ENCODE measurements around the gene CALM1.
"Not testable (repeated sequence)": the region's sequence is repeated elsewhere in the genome, so short reads cannot be mapped to it uniquely, and the experiment has no call there.

CALM1 gene

GRCh38 chr14:90378249-90378648, 18.6 kb upstream of the CALM1 start:
- no peaks in the 10 kb centered on the region for H3K9me3 Mint-ChIP-seq
- no peaks in the 10 kb centered on the region for H3K4me1 Mint-ChIP-seq
- H3K4me3 Mint-ChIP-seq: no peak overlapping the region
- H3K27me3 Mint-ChIP-seq: no peaks in the 10 kb centered on the region
- ATAC-seq: no peak
- H3K36me3 Mint-ChIP-seq (ENCODE audit: low read depth): no peaks in the 10 kb centered on the region
- H3K27ac Mint-ChIP-seq: no peak overlapping the region
- no peak for DNase-seq

- Mint-ChIP-seq H3K9me3 (no peaks in the 10 kb centered on the region), H3K4me1 (peaks cover 2% of the 10 kb centered on the region), H3K27me3 (no peaks in the 10 kb centered on the region), H3K4me3 (no peak overlapping the region), H3K36me3 (ENCODE audit: low read depth) (no peaks in the 10 kb centered on the region), H3K27ac (no peak overlapping the region)
- ATAC-seq (no peak), DNase-seq (no peak)
Measured at GRCh38 chr14:90379106-90379505, 17.7 kb upstream of the CALM1 start.

GRCh38 chr14:90381011-90381786, 15.6 kb upstream of the CALM1 start:
- H3K27ac Mint-ChIP-seq: no peak overlapping the region
- H3K36me3 Mint-ChIP-seq (ENCODE audit: low read depth): no peaks in the 10 kb centered on the region
- H3K9me3 Mint-ChIP-seq: no peaks in the 10 kb centered on the region
- ATAC-seq (no peak), DNase-seq (no peak)
- peaks cover 19% of the 10 kb centered on the region for H3K4me1 Mint-ChIP-seq
- no peak overlapping the region for H3K4me3 Mint-ChIP-seq
- no peaks in the 10 kb centered on the region for H3K27me3 Mint-ChIP-seq

GRCh38 chr14:90381999-90382451, 14.8 kb upstream of the CALM1 start:
- Mint-ChIP-seq H3K27ac (no peak overlapping the region), H3K4me1 (peaks cover 21% of the 10 kb centered on the region), H3K9me3 (no peaks in the 10 kb centered on the region), H3K27me3 (no peaks in the 10 kb centered on the region), H3K4me3 (no peak overlapping the region), H3K36me3 (ENCODE audit: low read depth) (no peaks in the 10 kb centered on the region)
- peak; percentile 22 for DNase-seq
- ATAC-seq: no peak

- H3K9me3 Mint-ChIP-seq: no peaks in the 10 kb centered on the region
- DNase-seq: peak; percentile 71
- no peak overlapping the region for H3K4me3 Mint-ChIP-seq
- H3K36me3 Mint-ChIP-seq (ENCODE audit: low read depth): no peaks in the 10 kb centered on the region
- no peak overlapping the region for H3K27ac Mint-ChIP-seq
- H3K4me1 Mint-ChIP-seq: peaks cover 21% of the 10 kb centered on the region
- no peaks in the 10 kb centered on the region for H3K27me3 Mint-ChIP-seq
- peak; percentile 37 for ATAC-seq
Measured at GRCh38 chr14:90382491-90383125, 14.2 kb upstream of the CALM1 start.

GRCh38 chr14:90383126-90383730, 13.6 kb upstream of the CALM1 start:
- ATAC-seq (peak; percentile 92), DNase-seq (peak; percentile 98)
- H3K4me1 Mint-ChIP-seq: peaks cover 26% of the 10 kb centered on the region
- H3K4me3 Mint-ChIP-seq: no peak overlapping the region
- H3K27me3 Mint-ChIP-seq: no peaks in the 10 kb centered on the region
- no peaks in the 10 kb centered on the region for H3K9me3 Mint-ChIP-seq
- no peaks in the 10 kb centered on the region for H3K36me3 Mint-ChIP-seq (ENCODE audit: low read depth)
- H3K27ac Mint-ChIP-seq: no peak overlapping the region

- Mint-ChIP-seq H3K4me3 (no peak overlapping the region), H3K36me3 (ENCODE audit: low read depth) (no peaks in the 10 kb centered on the region), H3K4me1 (peaks cover 33% of the 10 kb centered on the region), H3K27me3 (no peaks in the 10 kb centered on the region), H3K27ac (no peak overlapping the region), H3K9me3 (no peaks in the 10 kb centered on the region)
- DNase-seq (peak; percentile 59), ATAC-seq (peak; percentile 9)
Measured at GRCh38 chr14:90383731-90384542, 12.9 kb upstream of the CALM1 start.

GRCh38 chr14:90384543-90384911, 12.3 kb upstream of the CALM1 start:
- Mint-ChIP-seq H3K4me3 (no peak overlapping the region), H3K27me3 (no peaks in the 10 kb centered on the region), H3K9me3 (no peaks in the 10 kb centered on the region), H3K27ac (no peak overlapping the region), H3K4me1 (peaks cover 39% of the 10 kb centered on the region), H3K36me3 (ENCODE audit: low read depth) (no peaks in the 10 kb centered on the region)
- ATAC-seq (no peak), DNase-seq (no peak)

GRCh38 chr14:90386321-90386720, 10.5 kb upstream of the CALM1 start:
- Mint-ChIP-seq H3K27me3 (no peaks in the 10 kb centered on the region), H3K9me3 (no peaks in the 10 kb centered on the region), H3K36me3 (ENCODE audit: low read depth) (no peaks in the 10 kb centered on the region), H3K4me1 (peaks cover 42% of the 10 kb centered on the region), H3K4me3 (no peak overlapping the region), H3K27ac (no peak overlapping the region)
- ATAC-seq (no peak), DNase-seq (no peak)

GRCh38 chr14:90387206-90387760, 9.5 kb upstream of the CALM1 start:
- Mint-ChIP-seq H3K9me3 (no peaks in the 10 kb centered on the region), H3K4me3 (no peak overlapping the region), H3K27me3 (no peaks in the 10 kb centered on the region), H3K36me3 (ENCODE audit: low read depth) (no peaks in the 10 kb centered on the region), H3K4me1 (peaks cover 42% of the 10 kb centered on the region), H3K27ac (no peak overlapping the region)
- DNase-seq: no peak
- ATAC-seq: no peak

- peaks cover 42% of the 10 kb centered on the region for H3K4me1 Mint-ChIP-seq
- DNase-seq (no peak), ATAC-seq (peak; percentile 11)
- no peak overlapping the region for H3K4me3 Mint-ChIP-seq
- no peaks in the 10 kb centered on the region for H3K9me3 Mint-ChIP-seq
- no peaks in the 10 kb centered on the region for H3K36me3 Mint-ChIP-seq (ENCODE audit: low read depth)
- H3K27me3 Mint-ChIP-seq: no peaks in the 10 kb centered on the region
- H3K27ac Mint-ChIP-seq: peak overlapping the region; percentile 46
Measured at GRCh38 chr14:90388437-90388836, 8.4 kb upstream of the CALM1 start.

GRCh38 chr14:90388982-90389381, 7.8 kb upstream of the CALM1 start:
- ATAC-seq (peak; percentile 60), DNase-seq (no peak)
- Mint-ChIP-seq H3K9me3 (no peaks in the 10 kb centered on the region), H3K36me3 (ENCODE audit: low read depth) (no peaks in the 10 kb centered on the region), H3K4me1 (peaks cover 41% of the 10 kb centered on the region), H3K27ac (peak overlapping the region; percentile 46), H3K4me3 (no peak overlapping the region), H3K27me3 (no peaks in the 10 kb centered on the region)

- ATAC-seq (no peak), DNase-seq (no peak)
- H3K9me3 Mint-ChIP-seq: no peaks in the 10 kb centered on the region
- peaks cover 20% of the 10 kb centered on the region for H3K4me1 Mint-ChIP-seq
- no peaks in the 10 kb centered on the region for H3K27me3 Mint-ChIP-seq
- H3K27ac Mint-ChIP-seq: no peak overlapping the region
- H3K36me3 Mint-ChIP-seq (ENCODE audit: low read depth): peaks cover 6% of the 10 kb centered on the region
- H3K4me3 Mint-ChIP-seq: no peak overlapping the region
Measured at GRCh38 chr14:90393966-90394365, 2.9 kb upstream of the CALM1 start.

- not testable (repeated sequence) for DNase-seq, H3K27ac Mint-ChIP-seq, H3K4me3 Mint-ChIP-seq, H3K27me3 Mint-ChIP-seq, H3K9me3 Mint-ChIP-seq, ATAC-seq
- Mint-ChIP-seq H3K4me1 (peaks cover 18% of the 10 kb centered on the region), H3K36me3 (ENCODE audit: low read depth) (peaks cover 11% of the 10 kb centered on the region)
Measured at GRCh38 chr14:90394782-90395181, 2.0 kb upstream of the CALM1 start.
